HUES64 (cell line): ENCODE results near the gene OR2AT4. TPM values are rescaled to one million over a fixed set of nuclear protein-coding genes. Genes with fewer than 3 reads are reported as not detected.

Source experiments
- H3K27ac ChIP-seq: 2 replicates; pipeline ENCODE4 v1.7.0; 2013; ENCODE audit warnings: low read depth, low read length, inconsistent platforms
- H3K27me3 ChIP-seq: 2 replicates; pipeline ENCODE4 v1.6.1; 2013; ENCODE audit warnings: mild to moderate bottlenecking, low read length; ENCODE audit not compliant: insufficient read depth
- H3K36me3 ChIP-seq: 2 replicates; pipeline ENCODE4 v1.6.1; 2013; ENCODE audit warnings: mild to moderate bottlenecking, low read length; ENCODE audit not compliant: insufficient read depth
- H3K4me1 ChIP-seq: 2 replicates; pipeline ENCODE4 v1.6.1; 2013; ENCODE audit warnings: mild to moderate bottlenecking, low read length, moderate library complexity; ENCODE audit not compliant: insufficient read depth
- H3K4me3 ChIP-seq: 2 replicates; pipeline ENCODE4 v1.5.1; 2013; ENCODE audit warnings: mild to moderate bottlenecking, low read length, moderate library complexity
- H3K9ac ChIP-seq: 2 replicates; pipeline ENCODE4 v1.6.1; 2013; ENCODE audit warnings: mild to moderate bottlenecking, low read depth, low read length
- H3K9me3 ChIP-seq: 2 replicates; pipeline ENCODE4 v1.6.1; 2013; ENCODE audit warnings: low read depth, low read length; ENCODE audit not compliant: insufficient read depth
- WGBS: fragments of 150-250, 120-280 bp; methylation state at CpG from one replicate; pipeline ENCODE4 v1.1.7; 2013; ENCODE audit warnings: missing lambda C conversion rate; 5-methylcytosine and 5-hydroxymethylcytosine counted together
- polyA plus RNA-seq, 2 experiments: library from polyadenylated mRNA; stranded (reverse); fragments of 50-300 nt; gene quantifications; one replicate each; pipeline ENCODE4 v1.2.3, GENCODE V29; 2013

Gene OR2AT4
- polyA plus RNA-seq (2013, experiment 1 of 2): not detected
- not detected for polyA plus RNA-seq (2013, experiment 2 of 2)

- Histone ChIP-seq H3K27ac (no peak within 1 kb of the TSS), H3K36me3 (no peaks in the 10 kb centered on the region), H3K27me3 (no peaks in the 10 kb centered on the region), H3K4me3 (no peak within 1 kb of the TSS), H3K9me3 (peaks cover 4% of the 10 kb centered on the region; the same call in 1 of the 2 replicates), H3K9ac (no peak within 1 kb of the TSS), H3K4me1 (no peaks in the 10 kb centered on the region)
- 91% methylated on average over 9 of the region's 9 CpGs for WGBS
Measured at GRCh38 chr11:75096456-75097172, at the start of gene OR2AT4. TSS of gene OR2AT4 (minus strand) at chr11:75096876.

- H3K4me1 ChIP-seq: peaks cover 7% of the 10 kb centered on the region; the same call in 1 of the 2 replicates
- H3K27ac ChIP-seq: no peak overlapping the region
- no peaks in the 10 kb centered on the region for H3K9me3 ChIP-seq
- WGBS: 66% methylated on average over 6 of the region's 6 CpGs
- H3K4me3 ChIP-seq: no peak overlapping the region
- no peak overlapping the region for H3K9ac ChIP-seq
- peaks cover 3% of the 10 kb centered on the region; the same call in 1 of the 2 replicates for H3K27me3 ChIP-seq
- H3K36me3 ChIP-seq: no peaks in the 10 kb centered on the region
Measured at GRCh38 chr11:75145972-75146519, 49.4 kb upstream of the OR2AT4 start.

- no peak overlapping the region for H3K4me3 ChIP-seq
- H3K27ac ChIP-seq: no peak overlapping the region
- peaks cover 7% of the 10 kb centered on the region; the same call in 1 of the 2 replicates for H3K4me1 ChIP-seq
- 80% methylated on average over 9 of the region's 9 CpGs for WGBS
- no peaks in the 10 kb centered on the region for H3K9me3 ChIP-seq
- H3K9ac ChIP-seq: no peak overlapping the region
- no peaks in the 10 kb centered on the region for H3K36me3 ChIP-seq
- peaks cover 3% of the 10 kb centered on the region; the same call in 1 of the 2 replicates for H3K27me3 ChIP-seq
Measured at GRCh38 chr11:75145196-75145971, 48.7 kb upstream of the OR2AT4 start.

GRCh38 chr11:75144716-75145014 lies 48.0 kb upstream of the OR2AT4 start:
- no peak overlapping the region for H3K4me3 ChIP-seq
- 46% methylated on average over 3 of the region's 3 CpGs for WGBS
- no peaks in the 10 kb centered on the region for H3K9me3 ChIP-seq
- no peaks in the 10 kb centered on the region for H3K36me3 ChIP-seq
- peaks cover 7% of the 10 kb centered on the region; the same call in 1 of the 2 replicates for H3K4me1 ChIP-seq
- H3K9ac ChIP-seq: no peak overlapping the region
- no peak overlapping the region for H3K27ac ChIP-seq
- H3K27me3 ChIP-seq: peaks cover 3% of the 10 kb centered on the region; the same call in 1 of the 2 replicates

- Histone ChIP-seq H3K36me3 (no peaks in the 10 kb centered on the region), H3K27me3 (peaks cover 3% of the 10 kb centered on the region; the same call in 1 of the 2 replicates), H3K4me3 (no peak overlapping the region), H3K9ac (no peak overlapping the region), H3K27ac (no peak overlapping the region), H3K9me3 (no peaks in the 10 kb centered on the region), H3K4me1 (peaks cover 7% of the 10 kb centered on the region; the same call in 1 of the 2 replicates)
- 75% methylated on average over 6 of the region's 6 CpGs for WGBS
Measured at GRCh38 chr11:75143420-75143731, 46.7 kb upstream of the OR2AT4 start.

- peaks cover 3% of the 10 kb centered on the region; the same call in 1 of the 2 replicates for H3K27me3 ChIP-seq
- H3K27ac ChIP-seq: no peak overlapping the region
- H3K4me1 ChIP-seq: peaks cover 7% of the 10 kb centered on the region; the same call in 1 of the 2 replicates
- no peak overlapping the region for H3K4me3 ChIP-seq
- no peak overlapping the region for H3K9ac ChIP-seq
- no peaks in the 10 kb centered on the region for H3K9me3 ChIP-seq
- no peaks in the 10 kb centered on the region for H3K36me3 ChIP-seq
- WGBS: 62% methylated on average over 10 of the region's 10 CpGs
Measured at GRCh38 chr11:75142714-75143419, 46.2 kb upstream of the OR2AT4 start.

GRCh38 chr11:75141166-75141565 lies 44.5 kb upstream of the OR2AT4 start:
- peaks cover 7% of the 10 kb centered on the region; the same call in 1 of the 2 replicates for H3K4me1 ChIP-seq
- WGBS: 71% methylated on average over 6 of the region's 6 CpGs
- no peak overlapping the region for H3K4me3 ChIP-seq
- no peak overlapping the region for H3K9ac ChIP-seq
- no peaks in the 10 kb centered on the region for H3K9me3 ChIP-seq
- H3K27me3 ChIP-seq: peaks cover 3% of the 10 kb centered on the region; the same call in 1 of the 2 replicates
- H3K27ac ChIP-seq: no peak overlapping the region
- H3K36me3 ChIP-seq: no peaks in the 10 kb centered on the region

- H3K4me1 ChIP-seq: peaks cover 7% of the 10 kb centered on the region; the same call in 1 of the 2 replicates
- 49% methylated on average over 22 of the region's 22 CpGs for WGBS
- H3K27ac ChIP-seq: no peak overlapping the region
- H3K27me3 ChIP-seq: peaks cover 3% of the 10 kb centered on the region; the same call in 1 of the 2 replicates
- no peak overlapping the region for H3K4me3 ChIP-seq
- no peaks in the 10 kb centered on the region for H3K36me3 ChIP-seq
- no peak overlapping the region for H3K9ac ChIP-seq
- H3K9me3 ChIP-seq: no peaks in the 10 kb centered on the region
Measured at GRCh38 chr11:75140269-75141138, 43.8 kb upstream of the OR2AT4 start.

- Histone ChIP-seq H3K36me3 (no peaks in the 10 kb centered on the region), H3K4me3 (no peak overlapping the region), H3K27me3 (no peaks in the 10 kb centered on the region), H3K4me1 (peaks cover 4% of the 10 kb centered on the region; the same call in 1 of the 2 replicates), H3K9me3 (no peaks in the 10 kb centered on the region), H3K9ac (no peak overlapping the region), H3K27ac (no peak overlapping the region)
- WGBS: 100% methylated on average over 1 of the region's 1 CpG
Measured at GRCh38 chr11:75135651-75136050, 39.0 kb upstream of the OR2AT4 start.

- H3K27me3 ChIP-seq: no peaks in the 10 kb centered on the region
- 85% methylated on average over 5 of the region's 5 CpGs for WGBS
Measured at GRCh38 chr11:75135021-75135650, 38.5 kb upstream of the OR2AT4 start.

More at GRCh38 chr11:75135021-75135650, 38.5 kb upstream of the OR2AT4 start:
- Histone ChIP-seq H3K27ac (no peak overlapping the region), H3K9me3 (no peaks in the 10 kb centered on the region), H3K9ac (no peak overlapping the region), H3K4me3 (no peak overlapping the region), H3K4me1 (peaks cover 4% of the 10 kb centered on the region; the same call in 1 of the 2 replicates), H3K36me3 (no peaks in the 10 kb centered on the region)
